Ovary (tissue), 9 donors: Measurements from ENCODE around the gene KCNIP3. TPM values are rescaled to one million over a fixed set of nuclear protein-coding genes. Genes with fewer than 3 reads are reported as not detected.

ENCODE experiments used
- DNase-seq, 5 donors: peaks; one replicate each; pipeline ENCODE4 v3.0.0-alpha.2; 2019 to 2020
- H3K27ac ChIP-seq, 2 donors: fragments of 200-600 bp; one replicate each; pipeline versions ENCODE4 v1.5.1 to v1.8.0; 2019 to 2022
- H3K27me3 ChIP-seq: fragments of 200-600 bp; one replicate; pipeline ENCODE4 v1.8.0; 2022
- H3K36me3 ChIP-seq: fragments of 200-600 bp; sonication (generic); one replicate; pipeline ENCODE4 v1.5.1; 2019
- H3K4me1 ChIP-seq: one replicate; pipeline ENCODE4 v1.8.1; 2013; ENCODE audit warnings: mild to moderate bottlenecking, moderate library complexity; ENCODE audit not compliant: insufficient read depth
- H3K4me3 ChIP-seq: fragments of 200-600 bp; sonication (generic); one replicate; pipeline ENCODE4 v1.5.1; 2017
- H3K9me3 ChIP-seq, 2 donors: fragments of 200-600 bp in 1 of 2; sonication (generic) in 1 of 2; one replicate each; pipeline versions ENCODE4 v1.5.1 to v1.8.1; 2013 to 2019; ENCODE audit warnings: mild to moderate bottlenecking in 1 of 2, moderate library complexity in 1 of 2
- EP300 ChIP-seq: sonication (generic); formaldehyde crosslinking; IDR thresholded peaks from one replicate; pipeline ENCODE4 v1.6.1; 2017; ENCODE audit warnings: antibody characterized with exemption
- POLR2A ChIP-seq: fragments of 450-650 bp; IDR thresholded peaks from one replicate; pipeline ENCODE4 v1.6.1; 2017; ENCODE audit warnings: antibody characterized with exemption, mild to moderate bottlenecking, moderate library complexity
- WGBS, 3 donors: extraction: QIAGEN DNeasy Blood & Tissue Kit in 1 of 3; methylation state at CpG; one replicate each; pipeline versions ENCODE4 v1.1.5 to v1.1.7; 2013 to 2017; 5-methylcytosine and 5-hydroxymethylcytosine counted together
- intact Hi-C, 4 donors: fragments of 100-400 bp; cut with DNase I; formaldehyde crosslinking; loops; one replicate each; pipeline versions ENCODE4 v1.11.0 to v1.15.1; 2022 to 2023
- polyA plus RNA-seq, 2 donors: library from polyadenylated mRNA; stranded (reverse); fragments of 200-250 nt in 1 of 2; fragments of 350-450 nt in 1 of 2; fragmentation: Illumina TruSeq in 1 of 2; extraction: RNeasy Lipid Tissue Mini Kit (QIAGEN cat#74804) in 1 of 2; gene quantifications; one replicate each; pipeline ENCODE4 v1.2.3, GENCODE V29; 2013 to 2014
- total RNA-seq, 7 donors: library from RNA; depleted of rRNA in 2 of 7; stranded (reverse); fragments of >200 nt in 2 of 7; fragmentation: NEBNext Ultra II Directional in 3 of 7; extraction: Animal tissue kit (Norgen Biotek cat#: 25700) in 3 of 7; gene quantifications; one replicate each; pipeline versions ENCODE4 v1.1.0 to v1.2.4, GENCODE V29; 2016 to 2023
- TF ChIP-seq, protein P1 (sequence below), 3 donors: fragments of 450-650 bp in 2 of 3; fragments of 200-600 bp in 1 of 3; IDR thresholded peaks; one replicate each; pipeline versions ENCODE4 v1.5.1 to v1.8.0; 2016 to 2022; ENCODE audit warnings: antibody characterized with exemption in 3 of 3, mild to moderate bottlenecking in 1 of 3
- donor health status: DM: no; HTN: no; CAD: no; lungs with moderate emphysema.
- donor health status: DM: no; HTN: no; CAD: no.
- donor health status: Bipolar disorder and iron deficiency.
- donor health status: DM: yes; HTN: yes; CAD: no.
- donor health status: DM: no; HTN: no; CAD: no.
- donor health status: DM: yes; HTN: yes; CAD: no.

Gene KCNIP3
- total and polyA plus RNA-seq, 9 donors, result 2.2 to 26.0 (median 11.7) TPM

DNA sequence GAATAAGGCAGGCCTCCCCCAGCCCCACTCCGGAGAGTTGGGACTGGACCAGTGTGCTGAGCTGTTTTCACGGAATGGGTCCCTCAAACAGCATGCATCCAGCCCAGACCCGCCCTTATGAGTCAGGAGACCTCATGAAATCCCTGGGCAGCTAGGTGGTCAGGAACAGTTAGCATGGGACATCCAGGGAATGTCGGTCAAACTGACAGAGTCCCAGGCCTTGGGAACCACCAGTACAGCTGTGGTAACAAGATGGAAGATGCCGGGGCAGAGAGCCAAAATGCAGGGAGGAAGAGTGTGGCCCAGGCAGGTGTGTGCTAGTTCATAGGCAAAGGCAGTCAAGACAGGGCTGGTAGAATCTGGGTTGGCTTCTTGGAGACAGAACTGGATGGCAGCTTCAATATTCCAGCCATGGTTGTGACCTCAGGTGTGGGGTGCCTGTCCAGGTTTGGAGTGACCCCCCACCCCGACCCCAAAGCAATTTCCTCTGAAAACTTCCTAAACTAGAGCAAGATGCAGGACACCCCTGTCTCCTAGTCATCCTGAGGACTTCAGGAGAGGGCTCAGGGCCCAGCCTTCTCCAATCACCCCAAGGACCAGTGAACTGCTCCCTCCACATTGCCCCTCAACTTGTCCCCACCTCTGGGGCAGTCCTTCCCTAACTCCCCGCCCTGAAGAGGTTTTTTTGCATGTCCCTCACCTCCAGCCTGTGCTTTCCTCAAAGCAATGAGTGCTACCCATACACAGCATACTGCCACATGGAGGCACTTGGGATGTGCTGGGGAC is 46.5 kb downstream of the KCNIP3 start:
- H3K27me3 ChIP-seq, result no peaks in the 10 kb centered on the region
- intact Hi-C loops, result no loop called here
- H3K4me1 ChIP-seq, result peaks cover 8% of the 10 kb centered on the region
- no peaks in the 10 kb centered on the region for H3K36me3 ChIP-seq
- no peak overlapping the region for H3K4me3 ChIP-seq
- no peak overlapping the region for H3K27ac ChIP-seq
- WGBS, 3 donors, result 85 to 89% (median 85%) methylated on average over 7 of the region's 7 CpGs
- TF ChIP-seq POLR2A, result no peak
- TF ChIP-seq, protein P1, sequence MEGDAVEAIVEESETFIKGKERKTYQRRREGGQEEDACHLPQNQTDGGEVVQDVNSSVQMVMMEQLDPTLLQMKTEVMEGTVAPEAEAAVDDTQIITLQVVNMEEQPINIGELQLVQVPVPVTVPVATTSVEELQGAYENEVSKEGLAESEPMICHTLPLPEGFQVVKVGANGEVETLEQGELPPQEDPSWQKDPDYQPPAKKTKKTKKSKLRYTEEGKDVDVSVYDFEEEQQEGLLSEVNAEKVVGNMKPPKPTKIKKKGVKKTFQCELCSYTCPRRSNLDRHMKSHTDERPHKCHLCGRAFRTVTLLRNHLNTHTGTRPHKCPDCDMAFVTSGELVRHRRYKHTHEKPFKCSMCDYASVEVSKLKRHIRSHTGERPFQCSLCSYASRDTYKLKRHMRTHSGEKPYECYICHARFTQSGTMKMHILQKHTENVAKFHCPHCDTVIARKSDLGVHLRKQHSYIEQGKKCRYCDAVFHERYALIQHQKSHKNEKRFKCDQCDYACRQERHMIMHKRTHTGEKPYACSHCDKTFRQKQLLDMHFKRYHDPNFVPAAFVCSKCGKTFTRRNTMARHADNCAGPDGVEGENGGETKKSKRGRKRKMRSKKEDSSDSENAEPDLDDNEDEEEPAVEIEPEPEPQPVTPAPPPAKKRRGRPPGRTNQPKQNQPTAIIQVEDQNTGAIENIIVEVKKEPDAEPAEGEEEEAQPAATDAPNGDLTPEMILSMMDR (IDR thresholded peaks at IDR 0.05), result no peak
- no peak for TF ChIP-seq EP300
- no peaks in the 10 kb centered on the region for H3K9me3 ChIP-seq
- peak in 1 of 5 donors; percentile 26 for DNase-seq

DNA sequence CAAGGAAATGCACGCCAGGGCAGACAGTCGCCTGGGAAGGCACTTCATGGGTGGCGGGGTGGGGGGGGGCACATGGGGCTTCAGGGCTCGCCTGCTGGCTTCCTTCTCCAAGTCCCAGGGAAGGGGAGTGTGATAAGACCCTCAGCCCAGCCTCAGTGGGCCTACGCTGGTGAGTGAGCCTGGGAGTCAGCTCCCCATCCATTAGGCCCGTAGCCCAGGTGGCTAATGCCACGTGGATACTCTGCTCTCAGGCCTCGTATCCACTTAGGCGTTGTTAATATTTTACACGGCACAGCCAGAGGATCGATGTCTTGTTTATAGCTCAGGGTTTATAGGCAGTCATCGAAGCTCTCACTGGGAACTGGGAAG is 47.1 kb downstream of the KCNIP3 start:
- Histone ChIP-seq H3K27ac (no peak overlapping the region), H3K4me1 (peaks cover 8% of the 10 kb centered on the region), H3K9me3 (no peaks in the 10 kb centered on the region), H3K27me3 (no peaks in the 10 kb centered on the region), H3K4me3 (no peak overlapping the region), H3K36me3 (no peaks in the 10 kb centered on the region)
- WGBS, 3 donors, result 78 to 89% (median 86%) methylated on average over 12 of the region's 12 CpGs
- TF ChIP-seq, protein P1 (IDR thresholded peaks at IDR 0.05), result no peak
- no peak for TF ChIP-seq POLR2A
- no peak for TF ChIP-seq EP300
- intact Hi-C loops, result no loop called here
- peak in 1 of 5 donors; percentile 17 for DNase-seq

DNA sequence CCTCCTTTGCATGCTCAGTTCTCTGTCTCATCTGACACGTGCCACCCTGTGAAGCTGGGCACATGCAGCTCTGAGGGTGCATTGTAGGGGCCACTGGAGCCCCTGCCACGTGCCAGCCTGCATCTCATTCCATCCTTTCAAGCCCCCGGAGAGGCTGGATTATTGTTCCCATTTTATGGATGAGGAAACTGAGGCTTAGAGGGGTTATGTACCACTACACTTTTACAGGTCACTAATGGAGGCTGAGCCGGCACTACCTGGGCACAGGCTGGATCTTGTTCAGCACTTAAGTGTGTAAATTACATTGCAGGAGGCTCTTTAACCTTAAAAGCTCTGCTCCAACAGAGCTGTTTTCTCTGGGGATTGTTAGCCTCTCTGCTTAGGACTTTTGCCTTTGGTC is 47.5 kb downstream of the KCNIP3 start:
- no peaks in the 10 kb centered on the region for H3K27me3 ChIP-seq
- H3K4me3 ChIP-seq, result no peak overlapping the region
- no peak for TF ChIP-seq POLR2A
- TF ChIP-seq EP300, result no peak
- TF ChIP-seq, protein P1 (IDR thresholded peaks at IDR 0.05), result no peak
- no peaks in the 10 kb centered on the region for H3K9me3 ChIP-seq
- DNase-seq, result peak in 2 of 5 donors; percentile 5 to 19
- WGBS, 3 donors, result 84 to 89% (median 88%) methylated on average over 4 of the region's 4 CpGs
- intact Hi-C loops, result loop anchor here in 3 of 4 donors (5.0 kb wide), 2 partner anchors 48 to 383 kb away; no protein-coding TSS in a partner anchor
- H3K27ac ChIP-seq, result no peak overlapping the region
- H3K4me1 ChIP-seq, result peaks cover 8% of the 10 kb centered on the region
- no peaks in the 10 kb centered on the region for H3K36me3 ChIP-seq

DNA sequence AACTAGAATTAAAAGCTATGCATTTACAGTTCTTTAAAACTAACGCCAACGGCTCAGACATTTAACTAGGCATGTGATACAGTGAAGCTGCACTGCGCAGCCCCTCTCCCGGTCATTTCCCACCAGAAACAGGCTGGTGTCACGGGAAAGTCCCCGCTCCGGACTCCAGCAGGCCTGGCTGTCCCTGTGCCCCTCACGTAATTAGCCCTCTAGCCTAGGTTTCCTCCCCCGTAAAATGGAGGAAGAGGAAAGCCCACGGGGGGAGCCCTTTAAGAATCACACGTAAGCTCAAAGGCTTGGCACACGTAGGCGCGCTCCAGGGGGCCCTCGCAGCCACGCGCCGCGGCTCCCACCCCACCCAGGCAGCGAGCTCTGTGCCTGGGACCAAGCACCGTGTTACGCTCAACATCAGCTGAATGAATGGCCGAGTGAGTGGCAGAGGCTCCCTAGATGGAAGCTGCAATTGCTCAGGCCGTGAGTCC is 48.0 kb downstream of the KCNIP3 start:
- no peaks in the 10 kb centered on the region for H3K36me3 ChIP-seq
- H3K27ac ChIP-seq, result peak overlapping the region in 1 of 2 donors; percentile 78
- DNase-seq, result no peak
- TF ChIP-seq POLR2A, result no peak
- TF ChIP-seq, protein P1 (IDR thresholded peaks at IDR 0.05), result no peak
- TF ChIP-seq EP300, result no peak
- peak overlapping the region; percentile 69 for H3K4me3 ChIP-seq
- H3K4me1 ChIP-seq, result peaks cover 8% of the 10 kb centered on the region
- H3K27me3 ChIP-seq, result no peaks in the 10 kb centered on the region
- no peaks in the 10 kb centered on the region for H3K9me3 ChIP-seq
- intact Hi-C loops, result loop anchor here in 3 of 4 donors (5.0 kb wide), 2 partner anchors 47 to 382 kb away; no protein-coding TSS in a partner anchor
- WGBS, 3 donors, result 5 to 12% (median 7%) methylated on average over 19 to 24 of the region's 24 CpGs
